Measurements from ENCODE around the gene COL2A1.
A peak's percentile ranks its signal among the peaks of the same experiment; 100 is the strongest.

The COL2A1 gene

GRCh38 chr12:48004053-48004941 lies at the start of gene COL2A1:
Gene COL2A1 (minus strand): TSS chr12:48004476. CDS start chr12:48004321, 155 bp downstream.
- DNase-seq, result peak; percentile 54

- DNase-seq, result no peak
Observed at GRCh38 chr12:48053883-48054282, 49.6 kb upstream of the COL2A1 start.

- DNase-seq, result no peak
Observed at GRCh38 chr12:48053122-48053521, 48.8 kb upstream of the COL2A1 start.

GRCh38 chr12:48051681-48052080 lies 47.4 kb upstream of the COL2A1 start:
- DNase-seq, result no peak

GRCh38 chr12:48050174-48050573 lies 45.9 kb upstream of the COL2A1 start:
- no peak for DNase-seq

DNA sequence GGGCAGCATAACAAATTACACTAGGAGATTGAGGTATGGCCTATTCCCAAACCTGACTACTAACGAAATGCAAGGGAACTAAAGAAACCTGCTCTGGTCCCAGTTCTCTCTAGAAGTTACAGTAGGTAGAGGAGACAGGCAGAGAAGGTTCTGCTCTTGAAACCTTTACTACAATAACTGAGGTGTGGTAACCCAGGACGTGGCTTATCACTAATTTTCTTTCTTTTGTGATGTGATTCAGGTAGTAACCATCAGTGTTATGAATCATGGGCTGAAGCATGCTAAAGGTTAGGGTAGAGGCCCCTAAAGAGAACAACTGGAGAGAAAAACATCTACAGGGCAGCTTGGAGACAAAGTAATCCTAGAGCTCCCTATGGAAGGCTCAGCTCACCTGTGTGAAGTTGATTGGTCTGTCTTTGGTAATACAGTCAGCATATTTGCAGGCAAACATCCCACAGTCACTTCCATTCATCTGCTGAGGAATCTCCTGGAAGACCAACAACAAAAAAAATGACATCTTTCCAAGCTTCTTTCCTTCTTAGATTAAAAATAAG lies 41.8 kb upstream of the COL2A1 start:
- DNase-seq, result no peak

GRCh38 chr12:48045061-48045846 lies 41.0 kb upstream of the COL2A1 start:
- DNase-seq, result no peak

GRCh38 chr12:48044396-48044795 lies 40.1 kb upstream of the COL2A1 start:
- DNase-seq, result no peak

DNA sequence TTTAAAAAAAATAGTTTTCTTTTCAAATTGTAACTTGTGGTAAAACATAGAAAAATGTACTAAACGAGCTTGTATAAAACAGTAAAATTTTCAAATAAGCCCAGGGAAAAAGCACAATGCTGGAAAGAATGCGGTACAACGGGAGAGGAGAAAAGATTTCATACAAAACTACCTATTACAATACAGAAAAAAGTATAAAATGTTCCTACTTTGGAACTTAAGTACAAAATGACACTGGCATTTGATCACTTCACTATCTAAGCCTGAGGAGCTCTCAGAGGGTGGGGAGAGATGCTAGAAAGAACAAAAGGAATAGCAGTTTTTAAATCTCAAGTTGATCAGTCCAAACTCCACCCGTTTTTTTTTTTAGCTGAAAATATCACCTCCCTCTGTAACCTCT lies 39.5 kb upstream of the COL2A1 start:
- no peak for DNase-seq

GRCh38 chr12:48041591-48042423 lies 37.5 kb upstream of the COL2A1 start:
- no peak for DNase-seq

GRCh38 chr12:48040354-48040753 lies 36.1 kb upstream of the COL2A1 start:
- DNase-seq, result no peak

DNA sequence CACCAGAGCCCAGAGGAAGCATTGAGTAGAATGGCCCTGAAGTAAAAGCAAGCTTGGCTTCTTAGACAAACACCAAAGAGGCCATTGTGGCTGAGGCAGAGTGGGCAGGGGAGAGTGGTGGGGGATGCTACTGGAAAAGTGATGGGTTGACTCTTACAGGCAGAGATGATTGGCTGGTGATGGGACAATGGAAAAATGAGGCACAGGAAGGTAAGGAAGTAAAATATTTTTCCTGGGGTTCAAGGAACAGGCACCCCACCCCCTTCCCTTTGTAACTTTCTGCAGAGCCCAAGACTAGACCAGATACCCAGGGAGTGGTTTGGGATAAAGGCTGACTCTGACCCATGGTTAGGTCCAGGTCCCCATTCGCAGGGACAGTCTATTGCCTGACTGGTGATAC lies 34.9 kb upstream of the COL2A1 start:
- DNase-seq, result no peak

DNA sequence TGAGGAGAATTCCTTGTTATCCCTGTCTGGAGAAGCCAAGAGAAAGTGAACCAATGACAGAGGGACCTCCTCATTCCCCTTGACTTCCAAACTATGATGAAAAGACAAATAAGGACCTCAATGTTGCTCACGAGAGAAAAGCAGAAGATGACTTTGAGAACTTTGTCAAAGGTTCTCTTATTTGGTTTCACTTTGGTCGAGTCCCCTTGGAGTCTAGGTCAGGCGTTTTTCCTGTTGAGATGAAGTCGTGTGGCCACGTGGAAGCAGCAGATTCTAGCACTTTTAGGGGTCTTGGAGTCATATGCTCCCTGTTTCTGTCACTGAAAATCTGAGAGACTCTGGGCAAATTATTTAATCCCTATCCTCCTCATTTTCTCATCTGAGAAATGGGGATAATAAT lies 33.8 kb upstream of the COL2A1 start:
- DNase-seq, result no peak

DNA sequence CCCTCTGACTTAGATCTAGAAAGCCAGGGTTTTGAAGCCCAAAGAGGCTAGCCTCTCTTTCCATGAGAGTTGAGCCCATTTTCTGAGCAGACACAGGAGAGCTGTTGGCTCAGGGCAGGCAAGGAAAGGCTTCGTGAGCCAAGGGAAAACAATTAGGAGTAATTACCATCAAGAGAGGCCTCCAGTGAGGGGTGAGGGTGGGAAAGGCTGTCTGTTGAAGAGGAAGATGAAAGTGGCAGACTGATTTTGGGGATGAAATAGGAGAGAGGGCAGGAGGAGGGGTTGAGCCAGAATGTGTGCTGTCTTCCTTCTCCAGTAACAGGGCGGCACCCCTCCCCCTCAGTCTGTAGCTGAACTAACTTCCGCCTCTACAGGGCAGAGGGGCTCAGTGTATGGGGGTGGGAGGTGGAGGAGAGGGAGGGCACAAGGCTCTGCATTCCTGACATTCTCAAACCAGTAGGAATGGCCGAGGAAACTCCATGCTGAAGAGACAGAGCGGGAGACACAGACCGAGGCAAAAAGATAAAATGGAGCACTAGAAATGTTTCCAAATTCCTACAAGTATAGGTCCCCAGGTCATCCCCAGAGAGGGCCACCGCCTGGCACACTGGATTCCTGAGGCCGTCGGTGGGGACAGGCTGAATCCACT lies 33.1 kb upstream of the COL2A1 start:
- DNase-seq, result no peak

DNA sequence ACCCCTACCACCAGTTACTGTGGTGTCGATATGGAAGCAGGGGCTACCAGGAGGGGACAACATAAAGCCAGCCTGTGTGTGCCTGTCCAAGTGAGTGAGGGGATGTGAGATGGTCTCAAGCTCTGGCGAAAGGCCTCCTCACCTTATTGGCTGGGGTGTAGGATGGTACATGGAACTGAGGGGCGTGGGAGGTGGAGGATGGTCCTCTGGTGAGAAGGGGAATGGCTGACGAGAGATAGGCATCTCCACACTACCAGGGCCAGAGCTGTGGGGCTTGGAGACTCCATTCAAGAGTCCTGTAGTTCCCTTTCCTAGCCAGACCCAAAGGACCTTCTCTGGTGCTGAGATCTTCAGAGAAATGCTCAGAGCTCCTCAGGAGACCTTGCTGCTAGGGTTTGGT lies 32.5 kb upstream of the COL2A1 start:
- no peak for DNase-seq

DNA sequence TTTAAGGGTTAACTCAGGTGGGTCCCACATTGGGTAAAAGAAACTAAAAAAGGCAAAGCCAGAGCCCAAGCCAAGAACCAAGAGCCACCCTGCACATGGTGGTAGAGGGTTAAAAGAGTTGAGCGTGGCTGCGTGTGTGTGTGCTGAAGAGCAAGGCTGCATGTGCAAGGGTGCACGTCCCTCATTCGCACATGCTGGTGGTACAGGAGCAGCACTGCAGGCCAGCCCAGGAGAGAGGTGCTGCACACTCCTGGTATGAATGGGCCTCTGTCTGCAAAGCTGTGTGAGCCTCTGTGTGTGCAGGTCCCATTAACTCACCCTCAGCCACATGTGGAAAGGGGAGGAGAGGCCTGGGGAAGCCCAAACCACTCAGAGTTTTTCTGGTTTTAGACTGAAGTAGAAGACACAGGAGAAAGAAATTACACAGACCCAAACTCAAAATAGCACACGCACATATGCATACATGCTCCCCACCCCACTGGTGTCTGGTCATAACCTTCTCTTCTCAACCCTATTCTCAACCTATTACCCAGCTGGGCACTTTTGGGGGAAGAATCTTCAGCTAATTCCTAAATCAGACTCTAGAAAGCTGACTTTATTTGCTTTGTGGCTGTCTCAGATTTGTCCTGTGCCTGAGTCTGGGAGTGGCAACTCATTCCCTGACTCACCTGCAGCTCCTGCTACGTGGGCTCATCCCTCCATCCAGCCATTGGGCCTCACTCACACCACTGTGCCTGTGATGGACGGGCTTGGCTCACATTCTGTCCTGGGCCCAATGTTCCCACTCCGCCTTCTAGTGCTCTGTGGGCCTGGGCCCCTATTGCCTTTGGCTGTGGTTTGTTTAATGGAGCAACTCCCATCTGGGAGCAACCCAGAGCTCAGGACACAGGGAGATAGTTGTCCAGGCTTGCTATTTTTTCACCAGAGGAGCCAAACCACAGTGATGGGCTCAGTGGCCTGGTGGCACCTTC lies 30.8 kb upstream of the COL2A1 start:
- DNase-seq, result no peak

DNA sequence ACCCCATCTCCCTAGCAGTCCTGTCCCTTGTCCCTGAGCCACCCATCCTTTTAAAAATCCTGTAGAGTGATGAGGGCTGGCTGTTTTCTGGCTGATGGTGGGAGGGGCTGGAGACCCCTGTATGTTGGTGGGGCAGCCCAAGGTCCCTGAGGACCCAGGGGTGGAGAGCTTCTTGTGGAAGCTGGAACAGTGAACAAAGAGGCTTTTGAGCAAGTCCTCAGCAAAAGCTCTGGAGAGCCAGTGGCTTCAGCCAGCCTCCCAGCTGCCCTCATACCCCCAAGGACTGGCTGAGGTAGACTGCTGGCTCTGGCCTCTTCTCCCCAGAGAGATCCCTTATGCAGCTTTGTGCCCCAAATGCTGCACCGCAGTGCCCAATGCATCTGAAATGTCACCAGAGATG lies 29.2 kb upstream of the COL2A1 start:
- DNase-seq, result no peak

DNA sequence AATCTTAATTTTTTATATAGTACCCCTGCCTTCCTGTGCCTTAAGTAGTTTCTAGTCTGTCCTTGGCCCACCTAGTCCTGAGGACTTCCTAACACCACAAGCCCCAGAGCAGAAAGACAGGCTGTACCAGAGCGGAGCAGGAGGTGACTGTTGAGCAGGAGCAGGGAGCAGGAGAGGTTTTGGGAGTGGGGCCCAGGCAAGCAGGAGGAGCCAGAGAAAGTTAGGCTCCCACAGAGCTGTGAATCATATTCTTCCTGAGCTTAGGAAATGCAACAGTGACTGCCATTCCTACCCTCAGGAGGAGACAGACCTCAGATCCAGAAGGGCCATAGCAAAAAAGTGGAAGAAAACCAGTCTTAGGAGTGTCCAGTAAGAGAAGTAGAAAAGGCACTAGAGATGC lies 28.3 kb upstream of the COL2A1 start:
- DNase-seq, result no peak

DNA sequence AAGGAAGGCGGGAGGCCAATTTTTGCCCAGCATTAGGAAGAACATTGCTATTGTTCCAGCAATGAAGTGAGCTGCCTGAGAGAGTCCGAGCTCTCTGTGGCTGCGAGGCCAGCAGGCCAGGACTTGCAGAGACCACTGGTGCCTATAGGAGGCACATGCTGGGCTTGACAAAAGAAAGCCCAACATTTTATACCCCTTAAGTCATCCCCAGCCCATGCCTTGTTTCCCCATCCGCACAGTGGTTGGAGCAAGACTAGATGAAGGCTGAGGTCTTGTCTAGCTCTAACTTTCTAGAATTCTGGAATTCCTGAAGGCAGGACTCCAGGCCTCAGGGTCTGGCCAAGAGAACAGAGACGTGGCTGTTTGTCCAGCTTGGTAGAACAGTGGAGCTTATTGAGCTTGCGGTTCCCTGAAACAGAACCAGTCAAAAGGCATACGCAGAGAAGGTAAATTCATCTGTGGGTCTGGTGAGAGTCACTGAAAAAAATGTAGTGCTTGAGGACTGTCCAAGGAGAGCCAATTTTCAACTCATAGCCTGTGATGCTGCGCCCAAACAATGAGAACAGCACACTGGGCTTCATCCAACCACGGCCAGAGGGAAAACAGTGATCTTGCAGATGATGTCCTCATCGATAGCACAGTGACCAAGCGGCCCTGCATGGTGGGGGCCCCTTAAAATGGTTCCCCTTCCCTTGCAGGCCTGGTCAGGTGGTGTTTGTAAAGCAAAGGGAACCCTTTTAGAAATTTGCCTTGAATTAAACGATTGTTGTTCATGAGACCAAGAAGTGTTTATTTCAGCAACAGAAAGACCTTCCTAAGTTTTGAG lies 27.1 kb upstream of the COL2A1 start:
- DNase-seq, result no peak

DNA sequence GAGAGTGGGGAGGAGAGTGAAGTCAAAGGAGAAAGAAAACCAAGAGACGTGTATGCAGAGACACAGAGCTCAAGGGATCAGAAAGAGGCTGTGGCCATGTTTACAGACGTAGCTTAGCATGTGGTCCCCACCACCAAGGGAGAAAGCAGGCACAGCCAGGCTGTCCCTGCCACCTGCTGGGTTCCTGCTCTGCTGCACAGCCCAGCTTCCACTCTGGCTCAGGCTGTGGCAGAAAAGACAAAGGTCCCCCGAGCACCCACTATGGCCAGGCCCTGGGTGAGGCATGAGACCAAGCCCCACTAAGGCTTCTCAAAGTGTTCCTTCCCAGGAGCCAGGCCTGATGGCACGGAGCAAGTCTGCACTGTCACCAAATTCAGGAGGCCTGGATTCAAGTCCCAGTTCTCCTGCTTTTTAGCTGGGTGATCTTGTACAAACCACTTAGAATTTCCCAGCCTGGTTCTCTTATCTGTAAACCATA lies 25.9 kb upstream of the COL2A1 start:
- no peak for DNase-seq
